ENCODE data around the gene TUSC2. TPM values are rescaled to one million over a fixed set of nuclear protein-coding genes. Genes with fewer than 3 reads are reported as not detected.
A peak's percentile ranks its signal among the peaks of the same experiment; 100 is the strongest.

Gene TUSC2
- total and polyA plus RNA-seq, 10 of the 15 experiments (the other 5 are each of a cell fraction or from before 2014, with no cell fraction given) = 4.0 to 73.8 (median 34.3) TPM

DNA sequence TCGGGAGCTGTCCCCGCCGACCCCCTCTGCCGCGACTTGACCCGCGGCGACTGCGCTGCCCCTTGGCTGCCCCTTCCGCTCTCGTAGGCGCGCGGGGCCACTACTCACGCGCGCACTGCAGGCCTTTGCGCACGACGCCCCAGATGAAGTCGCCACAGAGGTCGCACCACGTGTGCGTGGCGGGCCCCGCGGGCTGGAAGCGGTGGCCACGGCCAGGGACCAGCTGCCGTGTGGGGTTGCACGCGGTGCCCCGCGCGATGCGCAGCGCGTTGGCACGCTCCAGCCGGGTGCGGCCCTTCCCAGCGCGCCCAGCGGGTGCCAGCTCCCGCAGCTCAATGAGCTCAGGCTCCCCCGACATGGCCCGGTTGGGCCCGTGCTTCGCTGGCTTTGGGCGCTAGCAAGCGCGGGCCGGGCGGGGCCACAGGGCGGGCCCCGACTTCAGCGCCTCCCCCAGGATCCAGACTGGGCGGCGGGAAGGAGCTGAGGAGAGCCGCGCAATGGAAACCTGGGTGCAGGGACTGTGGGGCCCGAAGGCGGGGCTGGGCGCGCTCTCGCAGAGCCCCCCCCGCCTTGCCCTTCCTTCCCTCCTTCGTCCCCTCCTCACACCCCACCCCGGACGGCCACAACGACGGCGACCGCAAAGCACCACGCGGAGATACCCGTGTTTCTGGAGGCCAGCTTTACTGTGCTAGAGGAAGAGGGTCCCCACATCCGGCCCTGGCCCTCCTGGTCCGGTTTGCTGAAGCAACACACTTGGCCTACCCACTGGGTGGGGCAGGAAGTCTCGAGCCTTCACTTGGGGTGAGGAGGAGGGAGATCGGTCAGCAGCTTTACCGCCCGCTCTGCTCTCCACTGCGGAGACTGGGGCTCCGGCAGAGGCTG lies 12.7 kb upstream of the TUSC2 start, which contains the start of gene RASSF1:
Gene RASSF1 (minus strand): TSS at position 389 of the 882 bp plus-strand sequence. CDS start 31 bp downstream, at position 358.
- CTCF ChIA-PET = interaction anchor here (6.4 to 10.5 kb wide), 2 partner anchors 8 to 18 kb away, joined by 59 to 72 read pairs; partner anchors contain the start of genes CYB561D2, HYAL2 and NPRL2
- Histone ChIP-seq H3K4me1 (ENCODE audit: control insufficient read depth, insufficient read depth, low read length) (peaks cover 3% of the 10 kb centered on the region; the same call in 1 of the 2 replicates), H3K79me2 (ENCODE audit: control insufficient read depth, insufficient read depth, low read length) (peaks cover 48% of the 10 kb centered on the region), H2AFZ (ENCODE audit: control insufficient read depth, low read depth, low read length) (peak within 1 kb of the TSS; percentile 57), H3K9ac (ENCODE audit: control insufficient read depth, insufficient read depth, low read length) (peak within 1 kb of the TSS; percentile 86), H3K9me3 (replicated peaks; ENCODE audit: control insufficient read depth, insufficient read depth, low read length) (no peaks in the 10 kb centered on the region), H3K27ac (ENCODE audit: control insufficient read depth, insufficient read depth) (peak within 1 kb of the TSS; percentile 92), H3K36me3 (ENCODE audit: control insufficient read depth in 2 of 2, insufficient read depth in 2 of 2, low read length in 1 of 2) (no peaks in the 10 kb centered on the region), H3K4me3 (peak within 1 kb of the TSS; percentile 96), H4K20me1 (ENCODE audit: control insufficient read depth, insufficient read depth) (no peaks in the 10 kb centered on the region), H3K4me2 (ENCODE audit: control insufficient read depth, insufficient read depth) (peak within 1 kb of the TSS; percentile 75), H3K27me3 (replicated peaks in 1 of 2; ENCODE audit: control insufficient read depth in 2 of 2, insufficient read depth in 2 of 2, low read length in 1 of 2) (no peaks in the 10 kb centered on the region)
- RAD21 ChIA-PET (ENCODE audit: unreplicated experiment) = interaction anchor here (0.7 to 1.3 kb wide), 2 partner anchors 10 to 12 kb away, joined by 3 read pairs; partner anchors contain the start of gene NPRL2
- SMC1A ChIA-PET (ENCODE audit: uncharacterized antibody, unreplicated experiment) = interaction anchor here (1.1 kb wide), 1 partner anchor 11 kb away, joined by 3 read pairs; no protein-coding TSS in a partner anchor
- WGBS (ENCODE audit: insufficient coverage, insufficient replicate concordance, low lambda C conversion rate, missing lambda C conversion rate) = 8% methylated on average over 66 of the region's 85 CpGs
- intact Hi-C loops (cut with micrococcal nuclease; ENCODE audit: unreplicated experiment) (no loop called here), in situ Hi-C loops (cut with MboI) (no loop called here)
- DNase-seq (ENCODE audit: low read depth, low spot score) (no peak), ATAC-seq (peak; percentile 35), FAIRE-seq (peak; percentile 47)
- no TSS peak for BruUV-seq (replicated peaks)
- POLR2A ChIA-PET = interaction anchor here (0.6 to 7.0 kb wide), 8 partner anchors 9 to 1861 kb away, joined by 3 to 84 read pairs (median 4); partner anchors contain the start of genes CYB561D2, HYAL2, HYAL3 and NAA80
- TF ChIP-seq BACH1 (IDR thresholded peaks at IDR 0.05; ENCODE audit: borderline replicate concordance) (0 out of 2 replicates have a peak, but pooled peaks have one; percentile 54), HDAC6 (IDR thresholded peaks at IDR 0.05; ENCODE audit: unreplicated experiment) (peak; percentile 98), NBN (IDR thresholded peaks at IDR 0.05) (peak; percentile 45), ESRRA (IDR thresholded peaks at IDR 0.05; ENCODE audit: low read length) (no peak), SRF (IDR thresholded peaks at IDR 0.05; ENCODE audit: low read depth in 2 of 2, low read length in 2 of 2) (peak in 1 of 2 experiments; percentile 86; a peak in 2 of 4 replicates), EGR1 (IDR thresholded peaks at IDR 0.05; ENCODE audit: borderline replicate concordance in 1 of 2, low read depth in 2 of 2, low read length in 2 of 2) (peak in 1 of 2 experiments; percentile 23; a peak in 1 of 3 replicates), RAD21 (IDR thresholded peaks at IDR 0.05; ENCODE audit: insufficient read depth, low read depth, low read length) (no peak), RELA (IDR thresholded peaks at IDR 0.05; ENCODE audit: borderline replicate concordance, partially characterized antibody) (peak; percentile 26), ATF7 (IDR thresholded peaks at IDR 0.05; ENCODE audit: low read depth) (no peak), STAT3 (IDR thresholded peaks at IDR 0.05; ENCODE audit: low read depth, low read length) (no peak), PML (IDR thresholded peaks at IDR 0.05; ENCODE audit: low read length) (no peak), POLR2AphosphoS5 (IDR thresholded peaks at IDR 0.05; ENCODE audit: low read length) (no peak; the same call in 1 of the 2 replicates), TCF7 (IDR thresholded peaks at IDR 0.05; ENCODE audit: borderline replicate concordance) (no peak), SPI1 (IDR thresholded peaks at IDR 0.05; ENCODE audit: borderline replicate concordance, insufficient read depth, low read depth, low read length) (no peak), HDGF (IDR thresholded peaks at IDR 0.05) (0 out of 2 replicates have a peak, but pooled peaks have one; percentile 51), SMC3 (IDR thresholded peaks at IDR 0.05; ENCODE audit: borderline replicate concordance, low read length) (no peak), DPF2 (IDR thresholded peaks at IDR 0.05) (peak; percentile 90), RCOR1 (conservative IDR thresholded peaks at IDR 0.05; ENCODE audit: low read depth, low read length) (no peak), FOXK2 (IDR thresholded peaks at IDR 0.05) (no peak), HDAC2 (IDR thresholded peaks at IDR 0.05) (no peak)
- TF ChIP-seq, protein P1, sequence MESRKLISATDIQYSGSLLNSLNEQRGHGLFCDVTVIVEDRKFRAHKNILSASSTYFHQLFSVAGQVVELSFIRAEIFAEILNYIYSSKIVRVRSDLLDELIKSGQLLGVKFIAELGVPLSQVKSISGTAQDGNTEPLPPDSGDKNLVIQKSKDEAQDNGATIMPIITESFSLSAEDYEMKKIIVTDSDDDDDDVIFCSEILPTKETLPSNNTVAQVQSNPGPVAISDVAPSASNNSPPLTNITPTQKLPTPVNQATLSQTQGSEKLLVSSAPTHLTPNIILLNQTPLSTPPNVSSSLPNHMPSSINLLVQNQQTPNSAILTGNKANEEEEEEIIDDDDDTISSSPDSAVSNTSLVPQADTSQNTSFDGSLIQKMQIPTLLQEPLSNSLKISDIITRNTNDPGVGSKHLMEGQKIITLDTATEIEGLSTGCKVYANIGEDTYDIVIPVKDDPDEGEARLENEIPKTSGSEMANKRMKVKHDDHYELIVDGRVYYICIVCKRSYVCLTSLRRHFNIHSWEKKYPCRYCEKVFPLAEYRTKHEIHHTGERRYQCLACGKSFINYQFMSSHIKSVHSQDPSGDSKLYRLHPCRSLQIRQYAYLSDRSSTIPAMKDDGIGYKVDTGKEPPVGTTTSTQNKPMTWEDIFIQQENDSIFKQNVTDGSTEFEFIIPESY (IDR thresholded peaks at IDR 0.05) = no peak
- TF ChIP-seq, protein P2, sequence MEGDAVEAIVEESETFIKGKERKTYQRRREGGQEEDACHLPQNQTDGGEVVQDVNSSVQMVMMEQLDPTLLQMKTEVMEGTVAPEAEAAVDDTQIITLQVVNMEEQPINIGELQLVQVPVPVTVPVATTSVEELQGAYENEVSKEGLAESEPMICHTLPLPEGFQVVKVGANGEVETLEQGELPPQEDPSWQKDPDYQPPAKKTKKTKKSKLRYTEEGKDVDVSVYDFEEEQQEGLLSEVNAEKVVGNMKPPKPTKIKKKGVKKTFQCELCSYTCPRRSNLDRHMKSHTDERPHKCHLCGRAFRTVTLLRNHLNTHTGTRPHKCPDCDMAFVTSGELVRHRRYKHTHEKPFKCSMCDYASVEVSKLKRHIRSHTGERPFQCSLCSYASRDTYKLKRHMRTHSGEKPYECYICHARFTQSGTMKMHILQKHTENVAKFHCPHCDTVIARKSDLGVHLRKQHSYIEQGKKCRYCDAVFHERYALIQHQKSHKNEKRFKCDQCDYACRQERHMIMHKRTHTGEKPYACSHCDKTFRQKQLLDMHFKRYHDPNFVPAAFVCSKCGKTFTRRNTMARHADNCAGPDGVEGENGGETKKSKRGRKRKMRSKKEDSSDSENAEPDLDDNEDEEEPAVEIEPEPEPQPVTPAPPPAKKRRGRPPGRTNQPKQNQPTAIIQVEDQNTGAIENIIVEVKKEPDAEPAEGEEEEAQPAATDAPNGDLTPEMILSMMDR (IDR thresholded peaks at IDR 0.05 in 2 of 3, conservative IDR thresholded peaks at IDR 0.05 in 1 of 3; ENCODE audit: control insufficient read depth in 2 of 3, extremely low read depth in 1 of 3, insufficient read depth in 1 of 3, low read depth in 3 of 3, low read length in 3 of 3) = no peak
